HL-60/S4 treated with retinoic acid at 250 ng/mL for 4 days and 3 days (cell line): ENCODE data around the gene ACP2.
"Not testable (repeated sequence)": the region's sequence is repeated elsewhere in the genome, so short reads cannot be mapped to it uniquely, and the experiment has no call there.

ENCODE experiments used
- in situ Hi-C: fragments of 300-500 bp; cut with MboI; formaldehyde crosslinking; loops from 2 replicates; pipeline ENCODE4 v1.7.0; 2022; ENCODE audit warnings: low sequenced_read_pairs

The ACP2 gene

GRCh38 chr11:47208008-47208552 lies 40.5 kb downstream of the ACP2 start:
- in situ Hi-C loops, result not testable (repeated sequence)

DNA sequence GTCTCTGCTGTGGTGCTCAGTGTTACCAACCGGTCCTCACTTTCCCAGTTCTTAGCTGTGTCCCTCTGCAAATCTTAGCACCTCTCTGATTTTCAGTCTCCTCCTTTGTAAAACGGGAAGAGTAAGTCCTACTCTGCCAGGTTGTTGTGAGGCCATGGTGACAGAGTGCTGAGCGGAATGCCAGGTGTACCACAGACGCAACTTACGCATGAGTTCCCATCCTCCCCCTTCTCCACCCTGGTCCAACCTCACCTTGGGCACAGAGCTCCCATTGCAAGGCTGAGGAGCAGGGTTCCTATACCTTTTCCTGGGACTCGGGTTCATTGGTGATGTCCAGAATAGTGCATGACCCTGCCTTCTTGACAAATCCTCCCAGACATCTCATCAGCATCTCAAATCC lies 41.2 kb downstream of the ACP2 start:
- in situ Hi-C loops, result no loop called here

- in situ Hi-C loops, result not testable (repeated sequence)
These were observed 42.0 kb downstream of the ACP2 start for GRCh38 chr11:47206577-47206976.

GRCh38 chr11:47204637-47204989 lies 44.0 kb downstream of the ACP2 start:
- in situ Hi-C loops, result no loop called here

DNA sequence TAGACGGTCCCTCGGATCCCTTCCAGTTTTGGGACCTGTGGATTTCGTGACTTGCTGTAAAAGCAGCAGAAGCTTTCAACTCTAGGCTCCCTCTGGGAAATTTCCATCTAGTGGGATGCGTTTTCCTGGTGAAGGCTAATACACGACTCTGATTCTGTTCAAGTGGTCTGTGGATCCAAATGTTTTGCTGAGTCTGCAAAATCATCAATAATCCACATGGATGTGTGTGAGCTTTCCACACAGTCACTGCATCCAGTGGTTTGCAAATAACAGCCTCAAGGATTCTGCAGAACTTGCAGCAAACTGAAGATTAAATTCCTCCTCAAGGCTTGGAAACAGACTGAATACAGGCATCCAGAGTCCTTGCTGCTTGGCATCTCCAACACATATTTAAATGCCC lies 46.0 kb downstream of the ACP2 start:
- in situ Hi-C loops, result no loop called here

DNA sequence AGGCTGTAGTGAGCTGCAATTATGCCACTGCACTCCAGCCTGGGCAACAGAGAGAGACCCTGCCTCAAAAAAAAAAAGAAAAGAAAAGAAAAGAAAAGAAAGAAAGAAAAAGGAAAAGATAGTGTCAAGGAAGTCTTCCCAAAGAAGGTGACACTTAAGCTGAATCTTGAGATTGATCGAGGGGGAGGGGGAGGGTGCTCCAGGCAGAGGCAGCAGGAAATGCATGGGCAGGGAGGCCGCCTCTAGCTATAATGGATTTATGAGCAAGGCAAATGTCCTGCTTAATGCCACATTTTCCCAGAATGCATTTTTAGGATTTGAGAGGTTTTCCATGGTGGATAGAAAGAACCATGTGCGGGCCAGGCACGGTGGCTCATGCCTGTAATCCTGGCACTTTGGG lies 47.6 kb downstream of the ACP2 start:
- in situ Hi-C loops, result no loop called here

DNA sequence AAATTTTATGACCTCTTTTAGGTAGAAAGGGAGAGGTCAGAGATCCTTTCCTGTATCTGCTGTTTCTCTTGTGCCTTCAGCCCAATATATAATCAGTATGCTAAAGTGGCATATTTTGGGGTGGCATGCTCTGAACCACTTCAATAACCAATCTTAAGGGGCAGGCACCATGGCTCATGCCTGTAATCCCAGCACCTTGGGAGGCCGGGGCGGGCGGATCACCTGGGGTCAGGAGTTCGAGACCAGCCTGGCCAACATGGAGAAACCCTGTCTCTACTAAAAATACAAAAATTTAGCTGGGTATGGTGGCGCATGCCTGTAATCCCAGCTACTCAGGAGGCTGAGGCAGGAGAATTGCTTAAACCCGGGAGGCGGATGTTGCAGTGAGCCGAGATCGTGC lies 50.5 kb downstream of the ACP2 start:
- in situ Hi-C loops, result not testable (repeated sequence)

DNA sequence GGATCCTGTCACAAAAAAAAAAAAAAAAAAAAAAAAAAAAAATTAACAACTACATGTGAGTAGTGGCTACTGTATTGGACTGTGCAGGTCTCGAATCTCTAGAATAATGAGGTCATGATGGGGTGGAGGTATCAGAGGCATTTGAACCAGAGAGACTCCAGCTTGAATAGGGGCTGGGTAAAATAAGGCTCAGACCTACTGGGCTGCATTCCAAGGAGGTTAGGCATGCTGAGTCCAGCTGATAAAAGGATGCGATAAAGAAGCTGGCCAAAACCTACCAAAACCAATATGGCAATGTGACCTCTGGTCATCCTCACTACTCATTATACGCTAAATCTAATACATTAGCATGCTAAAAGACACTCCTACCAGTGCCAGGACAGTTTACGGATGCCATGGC lies 56.5 kb downstream of the ACP2 start:
- in situ Hi-C loops, result no loop called here

DNA sequence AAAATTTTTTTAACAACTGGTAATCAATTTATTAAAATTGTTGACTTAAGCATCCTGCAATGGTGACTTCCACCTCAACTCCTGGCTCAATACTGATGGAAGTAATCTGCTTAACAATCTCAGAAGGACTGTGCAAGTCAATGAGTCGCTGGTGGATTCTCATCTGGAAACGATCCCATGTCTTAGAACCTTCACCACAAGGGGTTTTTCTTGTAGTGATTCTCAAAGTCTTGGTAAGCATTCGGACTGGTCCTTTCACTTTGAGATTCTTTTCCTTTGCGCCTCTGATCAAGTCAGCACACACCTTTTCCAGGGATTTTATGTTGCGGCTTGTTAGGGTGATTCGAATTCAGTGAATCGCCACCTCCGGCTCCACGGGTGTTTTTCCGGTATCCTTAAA lies 57.5 kb downstream of the ACP2 start:
- in situ Hi-C loops, result not testable (repeated sequence)
